GM19397 (cell line): ENCODE results near the gene SLC35F1.
"Not testable (repeated sequence)": the region's sequence is repeated elsewhere in the genome, so short reads cannot be mapped to it uniquely, and the experiment has no call there.

ENCODE experiments used
- ATAC-seq: cut with Tn5 transposase; IDR thresholded peaks from one replicate; pipeline ENCODE4 v1.9.1; 2021; ENCODE audit warnings: mild to moderate bottlenecking, moderate library complexity; ENCODE audit not compliant: unreplicated experiment

SLC35F1 gene

DNA sequence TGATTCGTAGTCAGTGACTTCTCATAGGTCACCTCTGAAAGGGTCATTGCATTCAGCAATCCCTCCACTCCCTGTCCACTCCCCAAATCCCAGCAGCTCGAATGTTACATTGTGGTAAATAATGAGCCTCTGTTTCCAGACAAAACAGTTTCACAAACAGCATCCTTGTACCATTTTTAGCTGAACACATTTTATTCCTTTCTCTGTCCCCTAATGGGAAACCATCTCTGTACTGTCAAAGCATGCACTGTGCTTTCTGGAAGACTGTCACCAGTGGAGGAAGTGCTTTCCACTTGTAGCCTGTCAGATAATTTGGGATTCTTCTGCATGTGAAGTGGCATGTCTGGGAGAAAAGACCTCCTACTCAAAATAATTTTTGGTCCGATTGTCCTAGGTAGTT is 82.0 kb downstream of the SLC35F1 start:
- ATAC-seq = no peak

- no peak for ATAC-seq
These were observed 83.1 kb downstream of the SLC35F1 start for GRCh38 chr6:117990151-117990550.

GRCh38 chr6:117992856-117993255 is 85.8 kb downstream of the SLC35F1 start:
- ATAC-seq = no peak

- ATAC-seq = no peak
These were observed 105.9 kb downstream of the SLC35F1 start for GRCh38 chr6:118012944-118013343.

- ATAC-seq = no peak
These were observed 109.5 kb downstream of the SLC35F1 start for GRCh38 chr6:118016532-118016931.

GRCh38 chr6:118017301-118017848 is 110.3 kb downstream of the SLC35F1 start:
- no peak for ATAC-seq

DNA sequence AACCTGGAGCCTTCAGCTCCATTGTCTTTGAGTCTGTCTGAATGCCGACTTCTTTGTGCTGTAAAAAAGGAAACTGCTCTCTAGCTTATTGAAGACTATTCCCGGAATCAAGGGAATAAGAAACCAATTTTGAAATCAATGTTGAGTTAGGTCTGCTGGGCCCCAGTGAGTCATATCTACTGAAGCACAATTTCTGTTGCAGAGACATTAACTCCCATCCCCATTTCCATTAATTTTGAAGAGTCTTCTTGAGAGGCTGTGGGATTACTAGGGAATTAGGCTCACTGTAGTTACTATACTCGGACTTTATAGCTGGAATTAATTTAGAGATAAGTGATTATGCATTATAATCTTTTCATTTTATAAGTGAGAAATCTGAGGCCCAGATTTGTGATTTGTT is 116.7 kb downstream of the SLC35F1 start:
- ATAC-seq = no peak

- no peak for ATAC-seq
These were observed 122.9 kb downstream of the SLC35F1 start for GRCh38 chr6:118029967-118030366.

- ATAC-seq = not testable (repeated sequence)
These were observed 130.4 kb downstream of the SLC35F1 start for GRCh38 chr6:118037479-118037878.

GRCh38 chr6:118042855-118043254 is 135.8 kb downstream of the SLC35F1 start:
- ATAC-seq = no peak

GRCh38 chr6:118044275-118044674 is 137.2 kb downstream of the SLC35F1 start:
- no peak for ATAC-seq

DNA sequence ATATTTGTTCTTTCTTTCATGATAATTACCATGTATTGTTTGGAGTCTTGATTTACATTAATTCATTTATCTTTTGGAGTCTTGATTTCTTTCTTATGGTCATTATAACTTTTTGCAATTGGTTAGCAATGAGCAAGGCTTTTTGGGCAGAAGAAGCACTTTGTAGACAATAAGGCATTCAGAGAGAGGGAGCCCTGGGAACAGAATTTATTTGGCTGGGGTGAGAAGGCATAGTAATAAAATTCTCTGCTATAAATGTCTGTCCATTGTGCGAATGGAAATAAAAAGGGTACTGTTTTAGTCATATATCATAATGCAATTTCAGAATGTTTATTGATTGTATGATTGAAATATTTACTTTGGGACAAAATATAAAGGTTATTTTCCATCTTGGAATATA is 147.0 kb downstream of the SLC35F1 start:
- ATAC-seq = no peak

- no peak for ATAC-seq
These were observed 154.6 kb downstream of the SLC35F1 start for GRCh38 chr6:118061666-118062065.

- no peak for ATAC-seq
These were observed 173.5 kb downstream of the SLC35F1 start for GRCh38 chr6:118080547-118080946.

- ATAC-seq = no peak
These were observed 176.6 kb downstream of the SLC35F1 start for GRCh38 chr6:118083711-118084110.

DNA sequence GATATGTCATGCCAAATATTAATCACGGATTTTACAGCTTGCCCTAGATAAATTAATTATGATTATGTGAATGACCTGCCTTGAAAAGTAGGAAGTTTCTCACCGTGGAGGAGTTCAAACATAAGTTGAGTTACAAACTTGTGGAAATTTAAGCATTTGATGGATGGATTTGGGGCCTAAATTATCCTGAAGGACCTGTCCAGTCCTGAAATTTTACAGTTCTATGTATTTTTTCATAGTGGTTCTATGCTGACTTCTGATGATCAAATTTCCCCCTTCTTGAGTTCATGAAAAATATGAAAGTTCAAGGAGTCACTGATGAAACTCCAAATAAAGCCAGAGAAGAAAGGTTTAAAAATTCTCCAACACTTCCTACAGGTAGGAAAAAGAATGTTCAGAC is 178.6 kb downstream of the SLC35F1 start:
- no peak for ATAC-seq

DNA sequence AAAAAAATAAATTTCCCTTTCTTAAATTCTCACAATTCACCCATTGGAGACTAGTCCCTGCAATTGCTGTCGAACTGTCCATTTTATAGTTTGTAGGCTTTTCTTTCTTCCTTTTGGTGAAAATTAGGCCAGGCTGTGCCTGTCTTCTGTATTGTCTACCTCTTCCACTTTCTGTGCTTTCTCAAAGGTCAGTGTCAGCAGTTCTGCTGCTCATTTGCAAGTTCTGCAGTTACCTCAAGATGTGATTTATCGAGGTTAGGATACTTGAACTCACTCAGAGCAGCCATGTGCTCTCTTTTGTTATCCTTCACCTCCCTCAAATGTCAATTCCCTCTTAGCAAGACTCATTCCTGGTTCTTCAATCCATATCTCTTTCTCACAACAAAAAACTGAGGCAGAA is 179.1 kb downstream of the SLC35F1 start:
- no peak for ATAC-seq

DNA sequence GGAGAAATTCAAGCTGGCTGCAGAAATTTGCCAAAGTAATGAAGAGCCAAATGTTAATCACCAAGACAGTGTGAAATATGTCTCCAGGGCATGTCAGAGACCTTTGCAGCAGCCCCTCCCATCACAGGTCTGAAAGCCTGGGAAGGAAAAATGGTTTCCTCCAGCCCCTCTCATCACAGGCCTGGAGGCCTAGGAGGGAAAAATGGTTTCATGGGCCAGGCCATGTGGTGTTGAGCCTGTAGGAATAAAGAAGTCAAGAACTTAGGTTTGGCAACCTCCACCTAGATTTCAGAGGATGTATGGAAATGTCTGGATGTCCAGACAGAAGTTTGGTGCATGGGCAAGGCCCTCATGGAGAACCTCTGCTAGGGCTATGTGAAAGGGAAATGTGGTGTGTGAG is 185.0 kb downstream of the SLC35F1 start:
- ATAC-seq = no peak

DNA sequence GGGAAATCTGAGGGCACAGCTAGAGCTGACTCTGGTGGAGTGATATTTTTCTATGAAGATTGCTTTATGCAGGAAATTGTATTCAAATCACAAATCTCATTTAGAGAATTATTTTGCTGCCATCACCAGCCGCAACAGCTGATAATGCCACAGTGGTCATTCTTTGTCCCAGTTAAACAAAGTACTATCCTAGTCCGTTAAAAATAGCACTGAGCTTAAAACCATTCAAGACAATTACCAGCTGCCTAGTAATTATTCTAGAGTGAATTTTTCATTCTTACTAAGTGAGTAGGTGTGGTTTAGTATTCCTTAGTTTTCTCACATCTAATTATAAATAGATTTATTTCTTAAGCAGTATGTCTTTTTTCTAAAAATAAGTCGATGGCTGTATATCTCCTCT is 190.5 kb downstream of the SLC35F1 start:
- ATAC-seq = no peak

GRCh38 chr6:118100717-118101116 is 193.7 kb downstream of the SLC35F1 start:
- ATAC-seq = no peak

DNA sequence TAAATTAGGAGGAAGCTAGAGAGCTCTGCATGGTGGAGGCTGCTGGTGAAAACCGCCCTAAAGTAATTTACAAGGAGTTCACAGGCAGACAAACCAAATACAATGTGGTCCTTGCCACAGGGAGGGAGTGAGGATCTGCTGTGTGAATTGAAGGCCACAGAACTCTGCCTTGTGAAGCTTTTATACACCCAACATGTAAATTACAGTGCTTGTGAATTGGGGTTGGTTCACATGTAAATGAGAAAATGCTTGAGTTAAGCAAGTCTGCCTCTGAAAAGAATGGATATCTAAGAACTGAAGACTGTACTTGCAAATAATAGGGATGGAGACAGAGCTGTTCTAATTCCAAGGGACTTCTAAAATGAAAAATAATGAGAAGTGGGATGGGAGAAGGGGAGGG is 194.2 kb downstream of the SLC35F1 start:
- no peak for ATAC-seq

DNA sequence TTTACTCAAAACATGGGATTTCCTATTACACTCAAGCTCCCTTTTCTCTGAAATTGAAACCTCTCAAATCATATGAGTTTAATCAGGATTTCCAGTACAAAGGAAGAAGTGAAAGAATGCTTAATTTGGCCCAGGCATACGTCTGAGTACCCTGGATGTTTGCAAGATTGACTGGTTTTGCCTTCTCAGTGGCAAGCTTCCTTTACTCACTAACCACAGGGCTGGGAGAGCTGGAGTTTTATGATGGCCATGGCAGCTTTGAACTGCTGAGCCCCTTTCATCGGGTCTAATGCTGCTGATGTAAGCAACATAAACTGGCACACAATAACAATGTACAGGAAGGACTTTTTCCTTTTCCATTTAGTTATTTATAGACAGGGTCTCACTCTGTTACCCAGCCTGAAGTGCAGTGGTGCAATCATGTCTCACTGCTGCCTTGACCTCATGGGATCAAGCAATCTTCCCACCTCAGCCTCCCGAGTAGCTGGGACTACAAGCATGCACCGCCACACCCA is 194.8 kb downstream of the SLC35F1 start:
- no peak for ATAC-seq

DNA sequence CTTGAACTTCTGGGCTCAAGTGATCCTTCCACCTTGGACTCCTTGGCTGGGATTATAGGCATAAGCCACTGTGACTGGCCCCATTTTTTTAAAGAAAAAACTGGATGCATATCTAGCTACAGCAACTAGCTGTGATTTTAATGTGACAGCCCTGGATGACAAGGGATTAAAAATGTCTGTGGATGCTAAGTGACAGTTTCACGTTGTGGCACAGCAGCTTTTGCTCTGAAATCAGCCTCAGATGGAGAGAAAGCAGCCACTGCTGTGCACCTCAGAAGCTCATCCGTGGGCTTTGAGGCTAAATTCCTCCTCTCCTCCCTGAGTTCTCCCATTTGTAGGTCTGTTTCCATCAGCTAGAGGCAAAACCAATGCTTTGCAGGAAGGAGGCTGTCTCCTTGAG is 195.3 kb downstream of the SLC35F1 start:
- no peak for ATAC-seq
